Anterior cingulate cortex (tissue), 58 donors: ENCODE results near the gene PPP4R2.

Experiments used
- DNase-seq, 58 donors: peaks; one replicate each; lab custom pipeline; 2025; lab: John Stamatoyannopoulos, UW

PPP4R2 gene

GRCh38 chr3:73101881-73102280, 105.3 kb downstream of the PPP4R2 start:
- no peak for DNase-seq

GRCh38 chr3:73107215-73107614, 110.6 kb downstream of the PPP4R2 start:
- no peak for DNase-seq

- DNase-seq, result no peak
Observed at GRCh38 chr3:73107676-73108187, 111.1 kb downstream of the PPP4R2 start.

GRCh38 chr3:73108750-73109149, 112.1 kb downstream of the PPP4R2 start:
- DNase-seq, result no peak

GRCh38 chr3:73110530-73110929, 113.9 kb downstream of the PPP4R2 start:
- no peak for DNase-seq

- DNase-seq, result peak in 3 of 58 donors; percentile 11 to 42 (median 23)
Observed at GRCh38 chr3:73114711-73115110, 118.1 kb downstream of the PPP4R2 start.

- DNase-seq, result peak in 2 of 58 donors; percentile 0 to 7
Observed at GRCh38 chr3:73115806-73116205, 119.2 kb downstream of the PPP4R2 start.
